ENCODE measurements around the gene CYTH4.

Gene CYTH4

GRCh38 chr22:37290737-37291136, 8.4 kb downstream of the CYTH4 start:
- DNase-seq (ENCODE audit: low spot score): no peak

- DNase-seq (ENCODE audit: low spot score): no peak
Observed at GRCh38 chr22:37291559-37292298, 9.4 kb downstream of the CYTH4 start.

GRCh38 chr22:37292641-37293040, 10.3 kb downstream of the CYTH4 start:
- no peak for DNase-seq (ENCODE audit: low spot score)

- DNase-seq (ENCODE audit: low spot score): no peak
Observed at GRCh38 chr22:37293172-37293571, 10.9 kb downstream of the CYTH4 start.

GRCh38 chr22:37294747-37295146, 12.4 kb downstream of the CYTH4 start:
- DNase-seq (ENCODE audit: low spot score): no peak

- no peak for DNase-seq (ENCODE audit: low spot score)
Observed at GRCh38 chr22:37295213-37295886, 13.0 kb downstream of the CYTH4 start.

GRCh38 chr22:37295946-37296345, 13.6 kb downstream of the CYTH4 start:
- DNase-seq (ENCODE audit: low spot score): no peak

GRCh38 chr22:37298748-37299495, 16.6 kb downstream of the CYTH4 start:
- no peak for DNase-seq (ENCODE audit: low spot score)

GRCh38 chr22:37299969-37300509, 17.7 kb downstream of the CYTH4 start:
- no peak for DNase-seq (ENCODE audit: low spot score)

GRCh38 chr22:37300551-37301017, 18.3 kb downstream of the CYTH4 start:
- DNase-seq (ENCODE audit: low spot score): no peak

- no peak for DNase-seq (ENCODE audit: low spot score)
Observed at GRCh38 chr22:37301144-37301830, 19.0 kb downstream of the CYTH4 start.

- no peak for DNase-seq (ENCODE audit: low spot score)
Observed at GRCh38 chr22:37302674-37303555, 20.6 kb downstream of the CYTH4 start.

- no peak for DNase-seq (ENCODE audit: low spot score)
Observed at GRCh38 chr22:37303821-37304274, 21.5 kb downstream of the CYTH4 start.

GRCh38 chr22:37304595-37305343, 22.5 kb downstream of the CYTH4 start:
- no peak for DNase-seq (ENCODE audit: low spot score)

- no peak for DNase-seq (ENCODE audit: low spot score)
Observed at GRCh38 chr22:37305887-37306286, 23.6 kb downstream of the CYTH4 start.

- no peak for DNase-seq (ENCODE audit: low spot score)
Observed at GRCh38 chr22:37306494-37306829, 24.2 kb downstream of the CYTH4 start.

GRCh38 chr22:37308385-37309200, 26.3 kb downstream of the CYTH4 start:
- no peak for DNase-seq (ENCODE audit: low spot score)

- peak; percentile 37 for DNase-seq (ENCODE audit: low spot score)
Observed at GRCh38 chr22:37309211-37310074, 27.1 kb downstream of the CYTH4 start.

Data from germinal center (tissue), 1 donor.